Neural progenitor cell (in vitro differentiated cells): Measurements from ENCODE around the gene DOCK4. TPM values are rescaled to one million over a fixed set of nuclear protein-coding genes. Genes with fewer than 3 reads are reported as not detected.

ENCODE experiments used
- DNase-seq: peaks from one replicate; pipeline ENCODE4 v3.0.0-alpha.2; 2016; ENCODE audit warnings: low spot score
- H2AFZ ChIP-seq: fragments of 200-600 bp; sonication (generic); replicated peaks from 2 replicates; pipeline ENCODE4 v1.6.1; 2016; ENCODE audit warnings: antibody characterized with exemption
- H3F3A ChIP-seq: fragments of 200-600 bp; sonication (generic); 2 replicates; pipeline ENCODE4 v1.6.1; 2016; ENCODE audit warnings: antibody characterized with exemption, low read depth
- H3K27ac ChIP-seq: fragments of 200-600 bp; sonication (generic); 2 replicates; pipeline ENCODE4 v1.5.1; 2016; ENCODE audit warnings: mild to moderate bottlenecking
- H3K27me3 ChIP-seq: fragments of 200-600 bp; sonication (generic); 2 replicates; pipeline ENCODE4 v1.6.1; 2016; ENCODE audit warnings: mild to moderate bottlenecking, moderate library complexity
- H3K36me3 ChIP-seq: fragments of 200-600 bp; sonication (generic); 2 replicates; pipeline ENCODE4 v1.5.1; 2016
- H3K4me1 ChIP-seq: fragments of 200-600 bp; sonication (generic); 2 replicates; pipeline ENCODE4 v1.6.1; 2016; ENCODE audit warnings: mixed run types
- H3K4me2 ChIP-seq: fragments of 200-600 bp; sonication (generic); 2 replicates; pipeline ENCODE4 v1.6.1; 2016
- H3K4me3 ChIP-seq: fragments of 200-600 bp; sonication (generic); 2 replicates; pipeline ENCODE4 v1.5.1; 2016
- H3K79me2 ChIP-seq: fragments of 200-600 bp; sonication (generic); 2 replicates; pipeline ENCODE4 v1.6.1; 2016; ENCODE audit warnings: low read depth
- H3K9ac ChIP-seq: fragments of 200-600 bp; sonication (generic); 2 replicates; pipeline ENCODE4 v1.6.1; 2016
- H3K9me3 ChIP-seq: fragments of 200-600 bp; sonication (generic); 2 replicates; pipeline ENCODE4 v1.5.1; 2016; ENCODE audit warnings: low read depth
- H4K20me1 ChIP-seq: fragments of 200-600 bp; sonication (generic); 2 replicates; pipeline ENCODE4 v1.6.1; 2016; ENCODE audit warnings: low read depth
- H3K27ac Mint-ChIP-seq: 3 replicates; pipeline ENCODE4 v1.8.0; 2021; ENCODE audit warnings: mixed read lengths
- H3K27me3 Mint-ChIP-seq: 2 replicates; pipeline ENCODE4 v1.8.0; 2022; ENCODE audit warnings: low read depth, mild to moderate bottlenecking, inconsistent platforms, moderate library complexity, mixed read lengths; ENCODE audit not compliant: insufficient read depth
- H3K36me3 Mint-ChIP-seq: 3 replicates; pipeline ENCODE4 v1.8.0; 2021; ENCODE audit warnings: mixed read lengths
- H3K4me1 Mint-ChIP-seq: 3 replicates; pipeline ENCODE4 v1.8.0; 2021; ENCODE audit warnings: mixed read lengths
- H3K4me3 Mint-ChIP-seq: 3 replicates; pipeline ENCODE4 v1.8.0; 2021; ENCODE audit warnings: mild to moderate bottlenecking, moderate library complexity, mixed read lengths
- H3K9me3 Mint-ChIP-seq: 3 replicates; pipeline ENCODE4 v1.8.0; 2020; ENCODE audit warnings: mixed read lengths
- EZH2 ChIP-seq: fragments of 200-600 bp; sonication (generic); IDR thresholded peaks from 2 replicates; pipeline ENCODE4 v1.6.1; 2017; ENCODE audit warnings: antibody characterized with exemption, mild to moderate bottlenecking, moderate library complexity
- EZH2phosphoT487 ChIP-seq: fragments of 200-600 bp; sonication (generic); IDR thresholded peaks from 2 replicates; pipeline ENCODE4 v1.6.1; 2017; ENCODE audit warnings: antibody characterized with exemption
- total RNA-seq: library from RNA; depleted of rRNA; stranded (reverse); fragments of >200 nt; gene quantifications from 2 replicates; pipeline ENCODE4 v1.2.3, GENCODE V29; 2015; ENCODE audit warnings: low replicate concordance
- TF ChIP-seq, protein P1 (sequence below): fragments of 200-600 bp; sonication (generic); IDR thresholded peaks from 2 replicates; pipeline ENCODE4 v1.5.1; 2017; ENCODE audit warnings: antibody characterized with exemption, mild to moderate bottlenecking

The DOCK4 gene
- total RNA-seq, 1 donor from 2014 or later, result 11.4 TPM

DNA sequence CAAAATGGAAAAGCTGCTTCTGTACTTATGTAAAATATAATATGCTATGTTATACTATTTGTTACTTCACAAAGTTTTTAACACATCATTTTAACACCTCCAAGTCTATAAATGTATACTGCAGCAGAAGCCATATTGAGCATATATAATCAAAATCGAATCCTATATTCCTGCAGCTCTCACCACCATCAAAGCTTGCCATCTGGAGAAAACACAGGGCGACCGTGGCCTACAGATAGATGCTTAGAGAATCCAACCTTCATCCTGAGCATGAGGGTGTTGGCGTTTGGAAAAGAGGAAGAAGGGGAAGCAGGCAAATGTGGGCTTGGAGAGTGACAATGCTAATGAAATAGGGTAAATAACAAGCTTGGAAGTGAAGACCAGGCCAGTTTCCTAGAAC lies 385.2 kb downstream of the DOCK4 start:
- no peak overlapping the region for H3K27ac ChIP-seq
- H3K9me3 ChIP-seq, result no peaks in the 10 kb centered on the region
- H3K79me2 ChIP-seq, result no peaks in the 10 kb centered on the region
- H4K20me1 ChIP-seq, result no peaks in the 10 kb centered on the region
- Mint-ChIP-seq H3K4me3 (no peak overlapping the region), H3K36me3 (peaks cover 6% of the 10 kb centered on the region), H3K27ac (no peak overlapping the region), H3K9me3 (no peaks in the 10 kb centered on the region), H3K27me3 (no peaks in the 10 kb centered on the region), H3K4me1 (no peaks in the 10 kb centered on the region)
- H3K4me2 ChIP-seq, result no peak overlapping the region
- no peaks in the 10 kb centered on the region for H3K36me3 ChIP-seq
- no peaks in the 10 kb centered on the region for H3F3A ChIP-seq
- no peaks in the 10 kb centered on the region for H3K27me3 ChIP-seq
- H3K4me3 ChIP-seq, result no peak overlapping the region
- no peaks in the 10 kb centered on the region for H3K4me1 ChIP-seq
- no peak for DNase-seq
- H3K9ac ChIP-seq, result no peak overlapping the region
- no peak overlapping the region for H2AFZ ChIP-seq
- TF ChIP-seq EZH2phosphoT487, result no peak
- TF ChIP-seq EZH2, result no peak
- TF ChIP-seq, protein P1, sequence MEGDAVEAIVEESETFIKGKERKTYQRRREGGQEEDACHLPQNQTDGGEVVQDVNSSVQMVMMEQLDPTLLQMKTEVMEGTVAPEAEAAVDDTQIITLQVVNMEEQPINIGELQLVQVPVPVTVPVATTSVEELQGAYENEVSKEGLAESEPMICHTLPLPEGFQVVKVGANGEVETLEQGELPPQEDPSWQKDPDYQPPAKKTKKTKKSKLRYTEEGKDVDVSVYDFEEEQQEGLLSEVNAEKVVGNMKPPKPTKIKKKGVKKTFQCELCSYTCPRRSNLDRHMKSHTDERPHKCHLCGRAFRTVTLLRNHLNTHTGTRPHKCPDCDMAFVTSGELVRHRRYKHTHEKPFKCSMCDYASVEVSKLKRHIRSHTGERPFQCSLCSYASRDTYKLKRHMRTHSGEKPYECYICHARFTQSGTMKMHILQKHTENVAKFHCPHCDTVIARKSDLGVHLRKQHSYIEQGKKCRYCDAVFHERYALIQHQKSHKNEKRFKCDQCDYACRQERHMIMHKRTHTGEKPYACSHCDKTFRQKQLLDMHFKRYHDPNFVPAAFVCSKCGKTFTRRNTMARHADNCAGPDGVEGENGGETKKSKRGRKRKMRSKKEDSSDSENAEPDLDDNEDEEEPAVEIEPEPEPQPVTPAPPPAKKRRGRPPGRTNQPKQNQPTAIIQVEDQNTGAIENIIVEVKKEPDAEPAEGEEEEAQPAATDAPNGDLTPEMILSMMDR, result no peak

DNA sequence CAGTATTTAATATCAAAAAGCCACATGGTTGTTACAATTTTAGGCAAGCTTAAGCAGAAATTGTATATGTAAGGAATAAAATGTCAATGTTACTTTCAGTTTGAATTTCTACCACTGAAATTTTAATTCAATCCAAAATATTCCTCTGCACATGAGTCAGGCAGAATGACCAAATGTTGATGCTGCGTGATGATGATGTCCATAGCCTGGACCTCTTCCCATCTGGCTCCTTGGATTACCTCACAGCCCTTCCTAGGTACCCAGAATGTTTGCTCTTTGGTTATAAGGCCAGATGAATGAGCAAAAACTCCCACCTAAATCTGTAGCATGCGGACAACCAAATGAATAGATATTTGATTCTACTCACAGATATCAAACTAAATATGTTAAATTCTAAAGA lies 385.6 kb downstream of the DOCK4 start:
- Mint-ChIP-seq H3K36me3 (peaks cover 6% of the 10 kb centered on the region), H3K4me3 (no peak overlapping the region), H3K4me1 (no peaks in the 10 kb centered on the region), H3K27ac (no peak overlapping the region), H3K27me3 (no peaks in the 10 kb centered on the region), H3K9me3 (no peaks in the 10 kb centered on the region)
- Histone ChIP-seq H4K20me1 (no peaks in the 10 kb centered on the region), H3K27ac (no peak overlapping the region), H2AFZ (no peak overlapping the region), H3K36me3 (no peaks in the 10 kb centered on the region), H3K9ac (no peak overlapping the region), H3K4me1 (no peaks in the 10 kb centered on the region), H3K4me2 (no peak overlapping the region), H3K79me2 (no peaks in the 10 kb centered on the region), H3K9me3 (no peaks in the 10 kb centered on the region), H3K27me3 (no peaks in the 10 kb centered on the region), H3F3A (no peaks in the 10 kb centered on the region), H3K4me3 (no peak overlapping the region)
- no peak for TF ChIP-seq EZH2
- no peak for TF ChIP-seq EZH2phosphoT487
- TF ChIP-seq, protein P1, result no peak
- DNase-seq, result no peak

DNA sequence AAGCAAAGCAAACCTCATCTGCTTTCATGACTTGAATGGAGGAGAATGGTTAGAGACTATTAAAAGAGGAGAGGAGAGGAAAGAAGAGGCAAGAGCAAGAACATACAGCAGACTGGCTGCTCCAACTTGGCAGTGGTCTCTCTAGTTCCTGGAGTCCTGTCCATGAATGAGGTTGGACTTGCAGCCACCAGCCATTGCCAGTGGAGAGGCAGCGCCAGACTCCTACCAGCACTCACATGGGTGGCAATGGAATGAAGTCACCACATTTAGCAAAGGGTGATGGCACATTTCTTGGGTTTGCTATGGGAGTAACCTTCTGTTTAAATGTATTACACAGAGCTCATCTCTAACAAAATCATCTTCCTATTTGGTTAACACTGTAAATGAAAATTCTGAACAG lies 386.1 kb downstream of the DOCK4 start:
- Histone ChIP-seq H3K79me2 (no peaks in the 10 kb centered on the region), H3K27me3 (no peaks in the 10 kb centered on the region), H3K27ac (no peak overlapping the region), H3K4me2 (no peak overlapping the region), H3K36me3 (no peaks in the 10 kb centered on the region), H3K4me1 (no peaks in the 10 kb centered on the region), H2AFZ (no peak overlapping the region), H3K4me3 (no peak overlapping the region), H4K20me1 (no peaks in the 10 kb centered on the region), H3F3A (no peaks in the 10 kb centered on the region), H3K9ac (no peak overlapping the region), H3K9me3 (no peaks in the 10 kb centered on the region)
- Mint-ChIP-seq H3K4me3 (no peak overlapping the region), H3K27ac (no peak overlapping the region), H3K27me3 (no peaks in the 10 kb centered on the region), H3K36me3 (peaks cover 6% of the 10 kb centered on the region), H3K4me1 (no peaks in the 10 kb centered on the region), H3K9me3 (no peaks in the 10 kb centered on the region)
- no peak for DNase-seq
- no peak for TF ChIP-seq EZH2

DNA sequence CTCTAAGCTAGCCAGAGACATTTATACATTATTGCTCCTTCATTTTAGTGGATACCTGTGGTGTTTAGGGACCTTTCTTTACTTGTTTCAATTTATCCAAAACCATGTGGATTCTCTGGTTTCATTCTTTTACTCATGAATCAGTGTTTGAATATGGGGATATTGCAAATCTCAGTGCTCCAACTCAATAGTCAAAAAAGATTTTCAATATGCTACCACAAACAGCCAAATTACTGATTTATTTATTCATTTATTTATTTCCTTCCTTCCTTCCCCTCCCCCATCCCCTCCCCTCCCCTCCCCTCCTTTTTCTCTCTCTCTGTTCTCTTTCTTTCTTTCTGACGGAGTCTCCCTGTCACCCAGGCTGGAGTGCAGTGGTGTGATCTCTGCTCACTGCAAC lies 390.8 kb downstream of the DOCK4 start:
- H3K27ac ChIP-seq, result no peak overlapping the region
- H3F3A ChIP-seq, result no peaks in the 10 kb centered on the region
- H3K36me3 Mint-ChIP-seq, result no peaks in the 10 kb centered on the region
- no peaks in the 10 kb centered on the region for H4K20me1 ChIP-seq
- H3K27me3 ChIP-seq, result no peaks in the 10 kb centered on the region
- no peak for DNase-seq
- H3K4me3 Mint-ChIP-seq, result no peak overlapping the region
- no peak overlapping the region for H2AFZ ChIP-seq
- no peak overlapping the region for H3K9ac ChIP-seq
- no peaks in the 10 kb centered on the region for H3K9me3 Mint-ChIP-seq
- no peaks in the 10 kb centered on the region for H3K27me3 Mint-ChIP-seq
- no peaks in the 10 kb centered on the region for H3K4me1 Mint-ChIP-seq
- H3K4me2 ChIP-seq, result no peak overlapping the region
- H3K4me1 ChIP-seq, result no peaks in the 10 kb centered on the region
- H3K36me3 ChIP-seq, result no peaks in the 10 kb centered on the region
- no peaks in the 10 kb centered on the region for H3K79me2 ChIP-seq
- TF ChIP-seq EZH2 (no peak), EZH2phosphoT487 (no peak)
- TF ChIP-seq, protein P1, result no peak
- no peak overlapping the region for H3K27ac Mint-ChIP-seq
- H3K4me3 ChIP-seq, result no peak overlapping the region
- no peaks in the 10 kb centered on the region for H3K9me3 ChIP-seq
